Epithelial cell of proximal tubule (primary cell): Measurements from ENCODE around the gene SHH. TPM values are rescaled to one million over a fixed set of nuclear protein-coding genes. Genes with fewer than 3 reads are reported as not detected.
"Not testable (repeated sequence)": the region's sequence is repeated elsewhere in the genome, so short reads cannot be mapped to it uniquely, and the experiment has no call there.

Source experiments
- DNase-seq: peaks from one replicate; pipeline ENCODE4 v3.0.0-alpha.2; 2011; ENCODE audit warnings: low read depth
- H3K4me3 ChIP-seq: 2 replicates; pipeline ENCODE4 v1.5.1; 2011; ENCODE audit warnings: low read depth, mild to moderate bottlenecking, low read length
- total RNA-seq: library from RNA; depleted of rRNA; stranded (reverse); fragments of >200 nt; gene quantifications from 2 replicates; pipeline ENCODE4 v1.2.3, GENCODE V29; 2015
- TF ChIP-seq, protein P1 (sequence below): conservative IDR thresholded peaks from 2 replicates; pipeline ENCODE4 v1.5.1; 2012; ENCODE audit warnings: low read depth, mild to moderate bottlenecking, low read length

The SHH gene
- total RNA-seq, 1 donor from 2014 or later, result 1.7 TPM

- H3K4me3 ChIP-seq, result no peak overlapping the region
- DNase-seq, result no peak
- TF ChIP-seq, protein P1, sequence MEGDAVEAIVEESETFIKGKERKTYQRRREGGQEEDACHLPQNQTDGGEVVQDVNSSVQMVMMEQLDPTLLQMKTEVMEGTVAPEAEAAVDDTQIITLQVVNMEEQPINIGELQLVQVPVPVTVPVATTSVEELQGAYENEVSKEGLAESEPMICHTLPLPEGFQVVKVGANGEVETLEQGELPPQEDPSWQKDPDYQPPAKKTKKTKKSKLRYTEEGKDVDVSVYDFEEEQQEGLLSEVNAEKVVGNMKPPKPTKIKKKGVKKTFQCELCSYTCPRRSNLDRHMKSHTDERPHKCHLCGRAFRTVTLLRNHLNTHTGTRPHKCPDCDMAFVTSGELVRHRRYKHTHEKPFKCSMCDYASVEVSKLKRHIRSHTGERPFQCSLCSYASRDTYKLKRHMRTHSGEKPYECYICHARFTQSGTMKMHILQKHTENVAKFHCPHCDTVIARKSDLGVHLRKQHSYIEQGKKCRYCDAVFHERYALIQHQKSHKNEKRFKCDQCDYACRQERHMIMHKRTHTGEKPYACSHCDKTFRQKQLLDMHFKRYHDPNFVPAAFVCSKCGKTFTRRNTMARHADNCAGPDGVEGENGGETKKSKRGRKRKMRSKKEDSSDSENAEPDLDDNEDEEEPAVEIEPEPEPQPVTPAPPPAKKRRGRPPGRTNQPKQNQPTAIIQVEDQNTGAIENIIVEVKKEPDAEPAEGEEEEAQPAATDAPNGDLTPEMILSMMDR, result no peak
Observed at GRCh38 chr7:155842496-155843265, 30.4 kb upstream of the SHH start.

DNA sequence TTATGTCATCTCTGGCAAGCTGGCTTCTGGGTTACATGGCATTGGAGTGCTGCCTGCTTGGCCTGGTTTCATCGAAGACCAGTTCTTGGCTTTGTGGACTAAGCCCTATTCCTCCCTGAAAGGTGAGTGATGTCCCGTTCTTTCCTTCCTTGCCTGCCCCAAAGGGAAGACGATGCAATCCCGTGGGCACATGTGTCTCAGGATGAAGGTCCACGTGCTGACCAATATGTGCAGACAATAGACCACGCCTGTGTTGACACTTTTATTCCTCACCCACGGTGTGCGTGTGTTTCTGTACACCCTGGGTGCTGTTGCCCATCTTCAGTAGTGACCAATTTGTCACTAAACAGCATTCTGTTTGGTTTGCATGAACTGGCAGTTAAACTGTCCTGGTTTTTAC lies 28.6 kb upstream of the SHH start:
- H3K4me3 ChIP-seq, result no peak overlapping the region
- DNase-seq, result no peak
- TF ChIP-seq, protein P1, result no peak

DNA sequence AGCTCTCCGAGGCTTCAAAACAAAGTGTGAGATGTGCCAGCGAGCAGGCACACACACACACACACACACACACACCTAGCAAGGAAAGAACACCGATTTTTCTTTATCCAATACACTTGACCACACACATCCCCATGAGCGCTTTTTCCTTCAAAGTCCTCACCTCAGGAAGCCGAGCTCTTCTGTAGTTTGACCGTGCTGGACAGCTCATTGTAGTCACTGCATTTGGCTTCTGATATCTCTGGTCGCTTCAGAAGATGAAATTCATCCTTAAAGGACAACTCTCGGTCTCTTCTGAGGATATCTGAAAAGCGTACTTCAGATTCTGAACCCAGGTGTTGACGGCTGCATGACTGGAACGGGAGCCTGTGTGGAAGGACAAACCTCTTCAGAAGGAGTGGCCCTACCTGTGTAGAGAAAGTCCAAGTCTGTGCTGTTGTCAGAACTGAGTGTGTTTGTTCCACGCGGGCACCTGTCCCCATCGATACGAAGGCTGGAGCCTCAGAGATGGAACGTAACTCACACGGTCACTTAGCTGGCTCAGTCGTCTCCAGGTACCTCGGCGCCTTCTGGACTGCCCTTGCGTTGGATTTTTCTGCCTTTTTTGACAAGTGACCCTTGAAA lies 28.1 kb upstream of the SHH start:
- no peak overlapping the region for H3K4me3 ChIP-seq
- DNase-seq, result no peak
- TF ChIP-seq, protein P1, result no peak

DNA sequence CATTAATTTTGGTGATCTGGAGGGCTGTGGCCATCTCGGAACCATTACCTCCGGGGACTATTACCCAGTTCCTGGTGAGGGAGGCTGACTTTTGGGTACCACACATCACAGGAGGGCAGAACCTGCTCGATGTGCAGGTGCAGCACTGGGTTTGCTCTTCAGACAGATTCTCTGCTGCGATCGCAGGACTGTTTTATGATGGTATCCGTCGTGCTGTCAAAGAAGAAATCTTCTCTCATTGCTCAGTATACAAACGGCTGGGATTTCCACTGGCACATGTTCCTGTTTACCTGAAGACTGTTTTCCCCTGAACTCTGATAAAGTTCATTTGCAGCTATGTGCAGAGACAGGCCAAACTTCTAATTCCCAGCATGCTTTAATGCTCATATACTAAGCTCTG lies 27.2 kb upstream of the SHH start:
- DNase-seq, result no peak
- H3K4me3 ChIP-seq, result no peak overlapping the region
- TF ChIP-seq, protein P1, result no peak

DNA sequence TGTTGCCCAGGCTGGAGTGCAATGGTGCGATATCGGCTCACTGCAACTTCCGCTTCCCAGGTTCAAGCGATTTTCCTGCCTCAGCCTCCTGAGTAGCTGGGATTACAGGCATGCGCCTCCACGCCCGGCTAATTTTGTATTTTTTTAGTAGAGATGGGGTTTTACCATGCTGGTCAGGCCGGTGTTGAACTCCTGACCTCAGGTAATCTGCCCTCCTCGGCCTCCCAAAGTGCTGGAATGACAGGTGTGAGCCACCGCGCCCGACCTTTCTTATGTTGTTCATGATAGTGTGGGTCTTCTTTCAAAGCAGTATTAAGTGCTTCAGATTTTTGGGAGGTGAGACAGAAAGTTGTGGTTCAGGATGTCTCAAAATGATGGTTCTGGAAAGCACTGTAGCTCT lies 26.0 kb upstream of the SHH start:
- DNase-seq, H3K4me3 ChIP-seq: not testable (repeated sequence)

DNA sequence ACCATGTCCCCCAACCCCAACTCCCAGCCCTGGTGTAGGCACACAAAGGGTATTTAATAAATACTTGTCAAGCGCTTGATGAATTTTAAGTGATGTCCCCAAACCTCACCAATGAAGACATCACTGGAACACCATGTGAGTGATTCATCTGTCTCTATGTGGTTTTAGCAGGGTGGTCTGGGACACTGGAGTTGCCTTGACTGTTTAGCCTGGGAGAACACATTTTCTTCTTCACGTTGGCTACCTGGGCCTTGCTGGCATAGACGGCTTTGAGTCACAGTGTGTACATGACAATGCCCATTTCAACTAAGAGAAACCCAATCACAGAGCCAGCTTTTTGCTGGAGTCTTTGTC lies 24.8 kb upstream of the SHH start:
- DNase-seq, result no peak
- TF ChIP-seq, protein P1, result no peak

GRCh38 chr7:155836216-155837125 lies 24.2 kb upstream of the SHH start:
- no peak overlapping the region for H3K4me3 ChIP-seq
- TF ChIP-seq, protein P1, result no peak
- DNase-seq, result no peak

More for the DNA sequence above, 24.8 kb upstream of the SHH start:
- no peak overlapping the region for H3K4me3 ChIP-seq
